ENCODE data around the gene NINJ2. TPM values are rescaled to one million over a fixed set of nuclear protein-coding genes. Genes with fewer than 3 reads are reported as not detected.
A peak's percentile ranks its signal among the peaks of the same experiment; 100 is the strongest.

Gene NINJ2
- total and polyA plus RNA-seq, 7 donors: 11.8 to 66.6 (median 33.1) TPM

GRCh38 chr12:522692-523378, 140.4 kb downstream of the NINJ2 start:
- 59 to 72% (median 67%) methylated on average over 7 of the region's 7 CpGs for WGBS, 3 donors
- no peaks in the 10 kb centered on the region for H3K9me3 ChIP-seq
- H3K36me3 ChIP-seq (ENCODE audit: insufficient read depth in 1 of 2, low read depth in 1 of 2): no peaks in the 10 kb centered on the region
- DNase-seq (no peak), ATAC-seq (peak; percentile 73 to 83 (median 81))
- no peak for TF ChIP-seq CTCF (IDR thresholded peaks at IDR 0.05)
- H3K4me3 ChIP-seq: no peak overlapping the region
- intact Hi-C loops (cut with DNase I): no loop called here
- no peak overlapping the region for H3K27ac ChIP-seq
- H3K4me1 ChIP-seq: no peaks in the 10 kb centered on the region
- H3K27me3 ChIP-seq (ENCODE audit: insufficient read depth in 3 of 3, low read length in 2 of 3): no peaks in the 10 kb centered on the region

- WGBS, 3 donors: 79 to 81% (median 80%) methylated on average over 2 of the region's 2 CpGs
- TF ChIP-seq CTCF (IDR thresholded peaks at IDR 0.05): no peak
These were observed 143.1 kb downstream of the NINJ2 start for GRCh38 chr12:520119-520518.

GRCh38 chr12:517538-517937, 145.7 kb downstream of the NINJ2 start:
- intact Hi-C loops (cut with DNase I): no loop called here
- 52 to 79% (median 58%) methylated on average over 3 of the region's 3 CpGs for WGBS, 3 donors
- H3K36me3 ChIP-seq (ENCODE audit: insufficient read depth in 1 of 2, low read depth in 1 of 2): no peaks in the 10 kb centered on the region
- ATAC-seq: no peak
- peaks cover 0 to 4% (median 0%) of the 10 kb centered on the region in 3 donors for H3K27me3 ChIP-seq (ENCODE audit: insufficient read depth in 3 of 3, low read length in 2 of 3)
- no peak for TF ChIP-seq CTCF (IDR thresholded peaks at IDR 0.05)
- H3K27ac ChIP-seq: no peak overlapping the region
- DNase-seq: no peak
- H3K4me1 ChIP-seq: no peaks in the 10 kb centered on the region
- H3K4me3 ChIP-seq: no peak overlapping the region
- H3K9me3 ChIP-seq: no peaks in the 10 kb centered on the region

More at GRCh38 chr12:520119-520518, 143.1 kb downstream of the NINJ2 start:
- H3K27me3 ChIP-seq (ENCODE audit: insufficient read depth in 3 of 3, low read length in 2 of 3): peaks cover 0 to 4% (median 0%) of the 10 kb centered on the region in 3 donors
- H3K9me3 ChIP-seq: no peaks in the 10 kb centered on the region
- no peak overlapping the region for H3K27ac ChIP-seq
- ATAC-seq (no peak), DNase-seq (no peak)
- no peak overlapping the region for H3K4me3 ChIP-seq
- no peaks in the 10 kb centered on the region for H3K36me3 ChIP-seq (ENCODE audit: insufficient read depth in 1 of 2, low read depth in 1 of 2)
- no peaks in the 10 kb centered on the region for H3K4me1 ChIP-seq
- intact Hi-C loops (cut with DNase I): no loop called here

Other genes with a start within 250 kb of the NINJ2 start
- gene B4GALNT3, start 203.5 kb downstream of the NINJ2 start, total RNA-seq: 1 to 10 TPM in 3 of 4 donors, under 1 TPM in 1; 0.53 to 4.0 (median 1.3) TPM
- under 1 TPM; 0.21 to 0.57 (median 0.53) TPM for gene B4GALNT3, start 203.5 kb downstream of the NINJ2 start, polyA plus RNA-seq
- 100 to 1,000 TPM; 230 to 272 (median 245) TPM for gene WNK1, start 89.1 kb upstream of the NINJ2 start, total RNA-seq
- gene WNK1, start 89.1 kb upstream of the NINJ2 start, polyA plus RNA-seq: 100 to 1,000 TPM in 1 of 3 donors, 10 to 100 TPM in 2; 40.7 to 142 (median 51.5) TPM